Measurements from ENCODE around the gene PRKAA1. TPM values are rescaled to one million over a fixed set of nuclear protein-coding genes. Genes with fewer than 3 reads are reported as not detected.

The PRKAA1 gene
- total RNA-seq, 2 donors from 2014 or later, result 77.4 to 118 TPM

DNA sequence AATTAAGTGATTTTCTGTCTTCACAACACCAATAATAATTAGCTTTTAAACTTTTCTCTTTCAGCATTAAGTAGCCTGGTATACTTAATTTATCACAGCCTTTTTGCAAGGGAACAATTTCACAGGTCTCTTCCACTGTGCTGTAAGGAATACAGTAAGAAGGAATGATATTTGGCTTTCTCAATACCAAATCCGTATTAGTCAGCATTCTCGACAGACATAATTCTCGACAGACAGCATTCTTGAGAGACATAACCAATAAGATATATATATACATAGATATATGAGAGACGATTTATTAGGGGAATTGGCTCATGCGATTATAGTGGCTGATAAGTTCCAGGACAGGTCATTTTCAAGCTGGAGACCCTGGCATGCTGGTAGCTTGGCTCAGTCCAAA, 18.0 kb downstream of the PRKAA1 start:
- Histone ChIP-seq H3K9me3 (no peaks in the 10 kb centered on the region), H3K4me3 (no peak overlapping the region), H3K4me1 (peaks cover 20% of the 10 kb centered on the region), H3K9ac (ENCODE audit: low read depth in 2 of 2, low read length in 2 of 2) (no peak overlapping the region), H3K27ac (no peak overlapping the region), H3K36me3 (no peaks in the 10 kb centered on the region), H3K27me3 (no peaks in the 10 kb centered on the region)
- intact Hi-C loops (cut with DNase I), result no loop called here
- TF ChIP-seq, protein P1, sequence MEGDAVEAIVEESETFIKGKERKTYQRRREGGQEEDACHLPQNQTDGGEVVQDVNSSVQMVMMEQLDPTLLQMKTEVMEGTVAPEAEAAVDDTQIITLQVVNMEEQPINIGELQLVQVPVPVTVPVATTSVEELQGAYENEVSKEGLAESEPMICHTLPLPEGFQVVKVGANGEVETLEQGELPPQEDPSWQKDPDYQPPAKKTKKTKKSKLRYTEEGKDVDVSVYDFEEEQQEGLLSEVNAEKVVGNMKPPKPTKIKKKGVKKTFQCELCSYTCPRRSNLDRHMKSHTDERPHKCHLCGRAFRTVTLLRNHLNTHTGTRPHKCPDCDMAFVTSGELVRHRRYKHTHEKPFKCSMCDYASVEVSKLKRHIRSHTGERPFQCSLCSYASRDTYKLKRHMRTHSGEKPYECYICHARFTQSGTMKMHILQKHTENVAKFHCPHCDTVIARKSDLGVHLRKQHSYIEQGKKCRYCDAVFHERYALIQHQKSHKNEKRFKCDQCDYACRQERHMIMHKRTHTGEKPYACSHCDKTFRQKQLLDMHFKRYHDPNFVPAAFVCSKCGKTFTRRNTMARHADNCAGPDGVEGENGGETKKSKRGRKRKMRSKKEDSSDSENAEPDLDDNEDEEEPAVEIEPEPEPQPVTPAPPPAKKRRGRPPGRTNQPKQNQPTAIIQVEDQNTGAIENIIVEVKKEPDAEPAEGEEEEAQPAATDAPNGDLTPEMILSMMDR (IDR thresholded peaks at IDR 0.05), result no peak
- no peak for DNase-seq

DNA sequence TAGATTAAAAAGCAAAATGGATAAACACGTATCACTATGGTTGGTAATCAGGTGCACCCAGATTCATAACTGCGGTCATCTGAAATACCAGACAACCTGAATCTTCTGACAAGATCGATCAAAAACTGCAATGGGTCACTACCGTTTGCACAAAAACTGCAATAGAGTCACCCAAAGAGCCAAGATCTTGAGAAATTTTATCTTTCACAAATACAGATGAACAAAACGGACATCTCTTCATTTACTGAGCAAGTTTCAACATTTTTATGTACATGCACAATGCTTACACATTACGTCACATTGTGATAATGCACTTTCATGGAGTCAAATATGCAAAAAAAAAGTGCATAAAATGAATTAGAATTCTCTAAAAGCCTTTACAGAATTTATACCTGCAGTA, 18.6 kb downstream of the PRKAA1 start:
- intact Hi-C loops (cut with DNase I), result no loop called here
- H3K4me1 ChIP-seq, result peaks cover 15% of the 10 kb centered on the region

DNA sequence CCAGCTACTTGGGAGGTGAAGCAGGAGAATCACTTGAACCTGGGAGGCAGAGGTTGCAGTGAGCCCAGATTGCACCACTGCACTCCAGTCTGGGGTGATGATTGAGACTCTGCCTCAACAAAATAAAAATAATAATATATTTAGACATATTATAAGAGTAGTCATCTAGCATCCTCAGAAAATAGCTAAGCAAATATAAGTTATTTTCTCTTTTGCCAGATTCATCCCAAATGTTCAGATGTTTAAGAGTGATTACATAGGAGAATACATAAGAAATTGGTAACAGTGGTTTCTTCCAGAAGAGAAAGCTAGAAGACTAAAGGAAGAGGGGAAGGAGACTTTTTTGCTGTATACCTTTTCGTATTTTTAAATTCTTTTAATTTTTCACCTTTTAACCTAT, 20.0 kb downstream of the PRKAA1 start:
- Histone ChIP-seq H3K4me1 (peaks cover 7% of the 10 kb centered on the region), H3K27me3 (no peaks in the 10 kb centered on the region)
- intact Hi-C loops (cut with DNase I), result no loop called here

More for the DNA sequence above, 18.6 kb downstream of the PRKAA1 start:
- H3K9me3 ChIP-seq, result no peaks in the 10 kb centered on the region
- H3K27me3 ChIP-seq, result no peaks in the 10 kb centered on the region
- no peak for DNase-seq
- H3K27ac ChIP-seq, result no peak overlapping the region
- H3K9ac ChIP-seq (ENCODE audit: low read depth in 2 of 2, low read length in 2 of 2), result no peak overlapping the region
- no peak overlapping the region for H3K4me3 ChIP-seq
- TF ChIP-seq, protein P1 (IDR thresholded peaks at IDR 0.05), result no peak
- H3K36me3 ChIP-seq, result no peaks in the 10 kb centered on the region

DNA sequence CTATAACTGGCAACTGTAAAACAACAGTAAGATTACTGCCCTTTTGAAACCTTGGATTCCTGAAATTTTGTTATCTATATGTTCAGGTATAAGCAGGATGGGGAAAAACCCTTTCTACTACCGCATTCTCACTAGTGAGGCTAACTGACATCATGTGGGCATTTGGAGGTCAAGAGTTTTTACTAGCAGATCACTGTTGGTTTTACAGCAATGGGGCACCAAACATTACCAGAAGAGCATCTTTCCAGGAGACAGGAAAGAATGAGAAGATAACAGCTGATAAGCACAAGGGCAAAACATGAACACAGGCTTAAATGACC, 21.6 kb downstream of the PRKAA1 start:
- H3K9ac ChIP-seq (ENCODE audit: low read depth in 2 of 2, low read length in 2 of 2), result no peak overlapping the region
- peaks cover 6% of the 10 kb centered on the region for H3K4me1 ChIP-seq
- H3K27me3 ChIP-seq, result no peaks in the 10 kb centered on the region
- intact Hi-C loops (cut with DNase I), result no loop called here
- no peak for DNase-seq
- H3K4me3 ChIP-seq, result no peak overlapping the region
- no peaks in the 10 kb centered on the region for H3K9me3 ChIP-seq
- TF ChIP-seq, protein P1 (IDR thresholded peaks at IDR 0.05), result no peak
- H3K27ac ChIP-seq, result peak overlapping the region; percentile 58
- no peaks in the 10 kb centered on the region for H3K36me3 ChIP-seq

More for the DNA sequence above, 20.0 kb downstream of the PRKAA1 start:
- Histone ChIP-seq H3K36me3 (no peaks in the 10 kb centered on the region), H3K4me3 (no peak overlapping the region), H3K9ac (ENCODE audit: low read depth in 2 of 2, low read length in 2 of 2) (no peak overlapping the region), H3K27ac (no peak overlapping the region), H3K9me3 (no peaks in the 10 kb centered on the region)
- TF ChIP-seq, protein P1 (IDR thresholded peaks at IDR 0.05), result no peak
- DNase-seq, result no peak

DNA sequence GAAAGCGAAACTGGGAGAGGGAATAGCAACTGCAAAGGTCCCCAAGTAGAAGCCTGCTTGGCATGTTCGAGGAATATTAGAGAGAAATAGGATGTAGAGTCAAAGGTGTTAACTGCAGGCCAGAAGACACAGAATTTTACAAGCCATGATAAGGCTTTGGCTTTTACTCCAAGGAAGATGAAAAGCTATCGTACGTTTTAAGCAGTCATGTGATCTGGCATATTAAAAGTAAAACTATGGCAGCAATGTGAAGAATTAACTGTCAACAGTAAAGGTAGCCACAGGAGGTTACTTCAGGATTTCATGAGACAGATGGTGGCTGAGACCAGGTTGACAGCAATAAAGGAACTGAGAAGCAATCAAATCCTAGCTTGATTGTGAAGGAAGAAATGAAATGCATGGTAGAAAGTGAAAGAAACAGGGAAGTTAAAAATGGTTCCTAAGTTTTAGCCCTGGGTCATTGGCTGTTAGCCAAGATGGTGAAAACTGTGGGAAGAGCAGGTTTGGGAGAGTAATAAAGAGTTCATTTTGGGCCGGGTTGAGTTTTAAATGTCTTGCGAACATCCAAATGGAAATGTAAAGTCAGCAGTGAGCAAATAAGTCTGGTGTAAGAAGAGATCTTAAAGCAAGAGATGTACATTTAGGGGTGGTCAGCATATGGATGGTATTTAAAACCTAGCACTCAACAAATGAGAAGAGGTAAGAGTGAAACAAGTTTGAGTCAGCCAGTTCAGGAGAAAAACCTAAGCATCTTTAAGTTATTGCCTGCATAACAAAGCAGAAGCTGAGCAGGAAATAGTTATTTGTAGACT, 22.1 kb downstream of the PRKAA1 start:
- peaks cover 4% of the 10 kb centered on the region for H3K36me3 ChIP-seq
- H3K9ac ChIP-seq (ENCODE audit: low read depth in 2 of 2, low read length in 2 of 2), result peak overlapping the region in 1 of 2 donors; percentile 62
- DNase-seq, result no peak
- no peaks in the 10 kb centered on the region for H3K27me3 ChIP-seq
- no peaks in the 10 kb centered on the region for H3K9me3 ChIP-seq
- H3K4me3 ChIP-seq, result no peak overlapping the region
- H3K27ac ChIP-seq, result peak overlapping the region; percentile 58
- H3K4me1 ChIP-seq, result peaks cover 6% of the 10 kb centered on the region
- TF ChIP-seq, protein P1 (IDR thresholded peaks at IDR 0.05), result no peak
- intact Hi-C loops (cut with DNase I), result no loop called here
